SK-N-SH treated with all-trans-retinoic acid at 6 μM for 48 hours (cell line): ENCODE data around the gene IRX6.

ENCODE experiments used
- ATAC-seq: fragments of 200-7000 bp; cut with Tn5 transposase; 3 replicates; pipeline ENCODE4 v1.9.1; 2020; ENCODE audit warnings: mild to moderate bottlenecking, moderate library complexity
- ARNTL ChIP-seq: fragments of 450-650 bp; formaldehyde crosslinking; IDR thresholded peaks from 2 replicates; pipeline ENCODE4 v1.5.0; 2020; ENCODE audit warnings: low read depth, mild to moderate bottlenecking, moderate library complexity, borderline replicate concordance
- BACH2 ChIP-seq: fragments of 250-450 bp; sonication (Bioruptor Pico); IDR thresholded peaks from 2 replicates; pipeline ENCODE4 v1.9.0; 2021; ENCODE audit warnings: mild to moderate bottlenecking, borderline replicate concordance
- CSDC2 ChIP-seq: fragments of 250-450 bp; sonication (Bioruptor Pico); IDR thresholded peaks from 2 replicates; pipeline ENCODE4 v1.5.0; 2020; ENCODE audit warnings: mild to moderate bottlenecking, moderate library complexity
- ISL1 ChIP-seq: fragments of 250-450 bp; sonication (Bioruptor Pico); IDR thresholded peaks from 2 replicates; pipeline ENCODE4 v2.1.2; 2022; ENCODE audit warnings: mild to moderate bottlenecking, moderate library complexity
- OSR1 ChIP-seq: fragments of 250-450 bp; sonication (Bioruptor Pico); IDR thresholded peaks from 2 replicates; pipeline ENCODE4 v1.8.0; 2022; ENCODE audit warnings: moderate library complexity, mild to moderate bottlenecking, inconsistent platforms
- PPARA ChIP-seq: fragments of 250-450 bp; sonication (Bioruptor Pico); IDR thresholded peaks from 2 replicates; pipeline ENCODE4 v1.5.0; 2020; ENCODE audit warnings: mild to moderate bottlenecking, borderline replicate concordance
- RARB ChIP-seq: fragments of 250-450 bp; sonication (Bioruptor Pico); IDR thresholded peaks from 2 replicates; pipeline ENCODE4 v1.8.0; 2021; ENCODE audit warnings: mild to moderate bottlenecking, moderate library complexity
- SNAI2 ChIP-seq: fragments of 250-450 bp; sonication (Bioruptor Pico); IDR thresholded peaks from 2 replicates; pipeline ENCODE4 v1.5.0; 2020; ENCODE audit warnings: mild to moderate bottlenecking, moderate library complexity
- TCF4 ChIP-seq: fragments of 250-450 bp; sonication (Bioruptor Pico); IDR thresholded peaks from 2 replicates; pipeline ENCODE4 v1.8.0; 2021; ENCODE audit warnings: mild to moderate bottlenecking, moderate library complexity, borderline replicate concordance
- TOX ChIP-seq: fragments of 250-450 bp; sonication (Bioruptor Pico); IDR thresholded peaks from 2 replicates; pipeline ENCODE4 v1.8.0; 2021; ENCODE audit warnings: mild to moderate bottlenecking, moderate library complexity, borderline replicate concordance
- ZFP3 ChIP-seq: fragments of 250-450 bp; sonication (Bioruptor Pico); IDR thresholded peaks from 2 replicates; pipeline ENCODE4 v1.5.0; 2020; ENCODE audit warnings: mild to moderate bottlenecking, moderate library complexity
- ZFP30 ChIP-seq: fragments of 450-650 bp; formaldehyde crosslinking; IDR thresholded peaks from 2 replicates; pipeline ENCODE4 v1.5.0; 2022; ENCODE audit warnings: mild to moderate bottlenecking, moderate library complexity
- ZNF565 ChIP-seq: fragments of 450-650 bp; formaldehyde crosslinking; conservative IDR thresholded peaks from 2 replicates; pipeline ENCODE4 v1.5.0; 2020; ENCODE audit warnings: low read depth, mild to moderate bottlenecking, moderate library complexity
- ZNF70 ChIP-seq: fragments of 450-650 bp; formaldehyde crosslinking; IDR thresholded peaks from 2 replicates; pipeline ENCODE4 v1.5.0; 2020; ENCODE audit warnings: mild to moderate bottlenecking, moderate library complexity
- ZNF8 ChIP-seq: fragments of 450-650 bp; formaldehyde crosslinking; IDR thresholded peaks from 2 replicates; pipeline ENCODE4 v1.5.0; 2020; ENCODE audit warnings: mild to moderate bottlenecking, moderate library complexity
- TF ChIP-seq, protein P1 (sequence below): fragments of 250-450 bp; sonication (Bioruptor Pico); IDR thresholded peaks from 2 replicates; pipeline ENCODE4 v1.8.0; 2021; ENCODE audit warnings: low read depth, mild to moderate bottlenecking, moderate library complexity, borderline replicate concordance
- TF ChIP-seq, protein P2 (sequence below): fragments of 250-450 bp; sonication (Bioruptor Pico); IDR thresholded peaks from 2 replicates; pipeline ENCODE4 v1.8.0; 2020; ENCODE audit warnings: mild to moderate bottlenecking, moderate library complexity, borderline replicate concordance
- TF ChIP-seq, protein P3 (sequence below): fragments of 250-450 bp; sonication (Bioruptor Pico); IDR thresholded peaks from 2 replicates; pipeline ENCODE4 v1.5.1; 2020; ENCODE audit warnings: low read depth, mild to moderate bottlenecking, moderate library complexity
- TF ChIP-seq, protein P4 (sequence below): fragments of 250-450 bp; sonication (Bioruptor Pico); IDR thresholded peaks from 2 replicates; pipeline ENCODE4 v1.5.1; 2021; ENCODE audit warnings: mild to moderate bottlenecking, moderate library complexity

Gene IRX6

DNA sequence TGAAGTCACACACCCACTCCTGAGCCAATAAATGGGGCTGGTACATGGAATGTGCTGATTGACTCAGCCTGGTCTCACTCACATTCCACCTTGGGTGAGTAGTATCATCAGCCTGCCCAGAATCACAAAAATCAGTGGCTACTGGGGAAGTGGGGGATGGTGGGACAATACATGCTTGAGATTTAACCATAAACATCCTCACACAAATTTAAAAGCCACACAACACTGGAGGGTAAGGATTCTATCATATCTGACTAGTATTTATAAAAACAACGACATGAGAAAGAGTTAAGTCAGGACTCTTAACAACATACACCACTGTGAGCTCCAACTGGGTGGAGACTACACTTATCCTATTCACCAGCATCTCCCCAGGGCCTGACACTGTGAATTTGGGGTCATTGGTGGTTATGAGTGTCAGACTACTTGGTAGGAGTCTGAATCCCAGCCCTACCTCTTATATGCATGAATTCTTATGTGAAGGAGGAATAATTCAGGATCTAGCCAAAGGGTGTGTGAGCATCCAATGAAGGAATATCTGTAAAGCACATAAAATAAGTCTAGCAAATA lies 26.0 kb upstream of the IRX6 start (continued):
- no peak for TF ChIP-seq CSDC2 (CRISPR knock-in tag)
- no peak for TF ChIP-seq ISL1 (CRISPR knock-in tag)
- no peak for TF ChIP-seq PPARA (CRISPR knock-in tag)
- TF ChIP-seq, protein P1, sequence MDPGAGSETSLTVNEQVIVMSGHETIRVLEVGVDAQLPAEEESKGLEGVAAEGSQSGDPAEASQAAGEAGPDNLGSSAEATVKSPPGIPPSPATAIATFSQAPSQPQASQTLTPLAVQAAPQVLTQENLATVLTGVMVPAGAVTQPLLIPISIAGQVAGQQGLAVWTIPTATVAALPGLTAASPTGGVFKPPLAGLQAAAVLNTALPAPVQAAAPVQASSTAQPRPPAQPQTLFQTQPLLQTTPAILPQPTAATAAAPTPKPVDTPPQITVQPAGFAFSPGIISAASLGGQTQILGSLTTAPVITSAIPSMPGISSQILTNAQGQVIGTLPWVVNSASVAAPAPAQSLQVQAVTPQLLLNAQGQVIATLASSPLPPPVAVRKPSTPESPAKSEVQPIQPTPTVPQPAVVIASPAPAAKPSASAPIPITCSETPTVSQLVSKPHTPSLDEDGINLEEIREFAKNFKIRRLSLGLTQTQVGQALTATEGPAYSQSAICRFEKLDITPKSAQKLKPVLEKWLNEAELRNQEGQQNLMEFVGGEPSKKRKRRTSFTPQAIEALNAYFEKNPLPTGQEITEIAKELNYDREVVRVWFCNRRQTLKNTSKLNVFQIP (CRISPR knock-in tag) = no peak
- no peak for TF ChIP-seq OSR1 (CRISPR knock-in tag)
- no peak for TF ChIP-seq ZFP3 (CRISPR knock-in tag)
- TF ChIP-seq ZNF8 (CRISPR knock-in tag) = no peak
- TF ChIP-seq TCF4 (CRISPR knock-in tag) = no peak
- TF ChIP-seq, protein P2, sequence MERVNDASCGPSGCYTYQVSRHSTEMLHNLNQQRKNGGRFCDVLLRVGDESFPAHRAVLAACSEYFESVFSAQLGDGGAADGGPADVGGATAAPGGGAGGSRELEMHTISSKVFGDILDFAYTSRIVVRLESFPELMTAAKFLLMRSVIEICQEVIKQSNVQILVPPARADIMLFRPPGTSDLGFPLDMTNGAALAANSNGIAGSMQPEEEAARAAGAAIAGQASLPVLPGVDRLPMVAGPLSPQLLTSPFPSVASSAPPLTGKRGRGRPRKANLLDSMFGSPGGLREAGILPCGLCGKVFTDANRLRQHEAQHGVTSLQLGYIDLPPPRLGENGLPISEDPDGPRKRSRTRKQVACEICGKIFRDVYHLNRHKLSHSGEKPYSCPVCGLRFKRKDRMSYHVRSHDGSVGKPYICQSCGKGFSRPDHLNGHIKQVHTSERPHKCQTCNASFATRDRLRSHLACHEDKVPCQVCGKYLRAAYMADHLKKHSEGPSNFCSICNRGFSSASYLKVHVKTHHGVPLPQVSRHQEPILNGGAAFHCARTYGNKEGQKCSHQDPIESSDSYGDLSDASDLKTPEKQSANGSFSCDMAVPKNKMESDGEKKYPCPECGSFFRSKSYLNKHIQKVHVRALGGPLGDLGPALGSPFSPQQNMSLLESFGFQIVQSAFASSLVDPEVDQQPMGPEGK (CRISPR knock-in tag) = no peak
- TF ChIP-seq, all 23 proteins: peak for 0

DNA sequence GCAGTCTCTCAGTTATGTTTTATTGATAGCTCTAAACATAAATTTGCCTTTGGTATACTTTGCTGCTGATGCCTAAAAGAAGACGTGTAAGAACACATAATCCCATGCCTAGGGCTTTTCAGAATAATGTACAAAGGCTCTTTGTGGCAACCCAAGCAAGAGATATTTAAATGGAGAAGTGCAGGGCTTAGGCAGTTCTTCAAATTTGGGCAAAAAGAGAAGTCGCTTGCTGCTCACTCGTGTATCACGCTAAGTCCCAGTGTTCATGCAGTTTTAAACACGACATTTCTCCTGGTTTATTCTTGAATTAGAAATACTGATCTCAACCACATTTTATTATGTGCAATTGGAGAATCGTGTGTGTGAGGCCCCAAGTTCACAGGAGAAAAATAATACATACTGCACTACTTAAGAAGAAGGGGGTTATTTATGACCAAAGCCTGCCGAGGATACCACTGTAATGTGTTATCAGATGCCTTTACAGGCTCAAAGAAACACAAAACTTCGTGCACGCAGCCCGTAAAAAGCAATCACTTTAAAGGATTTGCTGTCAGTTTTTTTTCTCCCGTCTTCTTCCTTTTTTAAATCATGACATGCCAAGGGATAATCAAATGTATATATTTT lies 22.5 kb upstream of the IRX6 start:
- TF ChIP-seq PPARA (CRISPR knock-in tag) = no peak
- TF ChIP-seq, protein P3, sequence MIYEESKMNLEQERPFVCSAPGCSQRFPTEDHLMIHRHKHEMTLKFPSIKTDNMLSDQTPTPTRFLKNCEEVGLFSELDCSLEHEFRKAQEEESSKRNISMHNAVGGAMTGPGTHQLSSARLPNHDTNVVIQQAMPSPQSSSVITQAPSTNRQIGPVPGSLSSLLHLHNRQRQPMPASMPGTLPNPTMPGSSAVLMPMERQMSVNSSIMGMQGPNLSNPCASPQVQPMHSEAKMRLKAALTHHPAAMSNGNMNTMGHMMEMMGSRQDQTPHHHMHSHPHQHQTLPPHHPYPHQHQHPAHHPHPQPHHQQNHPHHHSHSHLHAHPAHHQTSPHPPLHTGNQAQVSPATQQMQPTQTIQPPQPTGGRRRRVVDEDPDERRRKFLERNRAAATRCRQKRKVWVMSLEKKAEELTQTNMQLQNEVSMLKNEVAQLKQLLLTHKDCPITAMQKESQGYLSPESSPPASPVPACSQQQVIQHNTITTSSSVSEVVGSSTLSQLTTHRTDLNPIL (CRISPR knock-in tag) = no peak
- TF ChIP-seq BACH2 (CRISPR knock-in tag) = no peak
- no peak for TF ChIP-seq OSR1 (CRISPR knock-in tag)
- TF ChIP-seq, protein P4, sequence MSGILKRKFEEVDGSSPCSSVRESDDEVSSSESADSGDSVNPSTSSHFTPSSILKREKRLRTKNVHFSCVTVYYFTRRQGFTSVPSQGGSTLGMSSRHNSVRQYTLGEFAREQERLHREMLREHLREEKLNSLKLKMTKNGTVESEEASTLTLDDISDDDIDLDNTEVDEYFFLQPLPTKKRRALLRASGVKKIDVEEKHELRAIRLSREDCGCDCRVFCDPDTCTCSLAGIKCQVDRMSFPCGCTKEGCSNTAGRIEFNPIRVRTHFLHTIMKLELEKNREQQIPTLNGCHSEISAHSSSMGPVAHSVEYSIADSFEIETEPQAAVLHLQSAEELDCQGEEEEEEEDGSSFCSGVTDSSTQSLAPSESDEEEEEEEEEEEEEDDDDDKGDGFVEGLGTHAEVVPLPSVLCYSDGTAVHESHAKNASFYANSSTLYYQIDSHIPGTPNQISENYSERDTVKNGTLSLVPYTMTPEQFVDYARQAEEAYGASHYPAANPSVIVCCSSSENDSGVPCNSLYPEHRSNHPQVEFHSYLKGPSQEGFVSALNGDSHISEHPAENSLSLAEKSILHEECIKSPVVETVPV = no peak
- no peak for TF ChIP-seq SNAI2 (CRISPR knock-in tag)
- TF ChIP-seq RARB = no peak
- TF ChIP-seq ZNF70 = no peak
- TF ChIP-seq ARNTL (CRISPR knock-in tag) = no peak
- TF ChIP-seq ZNF565 (CRISPR knock-in tag) = no peak
- no peak for TF ChIP-seq TOX (CRISPR knock-in tag)
- ATAC-seq = no peak

DNA sequence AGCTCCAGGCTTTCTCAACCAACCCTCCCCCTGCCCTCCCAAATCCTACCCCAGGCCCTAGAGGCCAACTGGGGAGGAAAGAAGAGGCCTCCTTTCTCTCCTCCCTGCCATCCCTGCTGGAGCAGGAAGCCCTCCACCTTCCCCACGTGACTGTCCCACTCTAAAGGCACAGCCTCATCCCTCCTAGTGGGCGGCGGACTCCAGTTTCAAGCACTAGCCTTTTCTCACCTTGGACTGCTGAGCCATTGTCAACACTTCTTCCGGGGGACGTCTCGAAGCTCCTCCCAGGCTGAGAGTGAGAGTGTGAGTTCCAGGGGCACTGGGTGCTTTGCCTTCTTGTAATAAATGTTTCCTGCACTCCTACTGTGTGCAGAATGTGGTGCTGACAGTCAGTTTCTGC lies 21.4 kb upstream of the IRX6 start:
- TF ChIP-seq ZFP30 (no peak), ZFP3 (CRISPR knock-in tag) (no peak), OSR1 (CRISPR knock-in tag) (no peak), PPARA (CRISPR knock-in tag) (no peak)
- TF ChIP-seq, protein P4 = no peak
- TF ChIP-seq, protein P2 (CRISPR knock-in tag) = no peak
- no peak for ATAC-seq
